ENCODE data around the gene PTPRO.

DNA sequence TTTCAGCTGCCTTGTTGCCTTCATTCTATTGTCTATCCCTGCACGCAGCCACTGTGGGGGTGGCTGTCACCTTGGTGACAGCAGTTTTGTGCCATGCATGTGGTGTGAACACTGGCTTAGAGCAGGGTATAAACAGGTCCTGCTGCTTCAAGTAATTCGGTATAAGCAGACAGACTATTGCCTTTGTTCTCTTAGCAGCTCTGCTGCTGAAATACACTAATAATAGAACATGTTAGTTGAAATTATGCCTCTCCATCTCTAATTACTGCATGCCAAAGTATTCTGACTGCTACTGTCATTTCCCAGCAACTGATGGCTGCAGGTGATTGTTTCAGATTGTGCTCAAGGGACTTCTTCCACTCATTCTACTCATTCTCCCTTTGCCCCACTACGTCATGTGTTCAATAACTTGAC is 34.6 kb downstream of the PTPRO start:
- TF ChIP-seq EZH2phosphoT487 (conservative IDR thresholded peaks at IDR 0.05; ENCODE audit: low read length): no peak
- TF ChIP-seq, protein P1, sequence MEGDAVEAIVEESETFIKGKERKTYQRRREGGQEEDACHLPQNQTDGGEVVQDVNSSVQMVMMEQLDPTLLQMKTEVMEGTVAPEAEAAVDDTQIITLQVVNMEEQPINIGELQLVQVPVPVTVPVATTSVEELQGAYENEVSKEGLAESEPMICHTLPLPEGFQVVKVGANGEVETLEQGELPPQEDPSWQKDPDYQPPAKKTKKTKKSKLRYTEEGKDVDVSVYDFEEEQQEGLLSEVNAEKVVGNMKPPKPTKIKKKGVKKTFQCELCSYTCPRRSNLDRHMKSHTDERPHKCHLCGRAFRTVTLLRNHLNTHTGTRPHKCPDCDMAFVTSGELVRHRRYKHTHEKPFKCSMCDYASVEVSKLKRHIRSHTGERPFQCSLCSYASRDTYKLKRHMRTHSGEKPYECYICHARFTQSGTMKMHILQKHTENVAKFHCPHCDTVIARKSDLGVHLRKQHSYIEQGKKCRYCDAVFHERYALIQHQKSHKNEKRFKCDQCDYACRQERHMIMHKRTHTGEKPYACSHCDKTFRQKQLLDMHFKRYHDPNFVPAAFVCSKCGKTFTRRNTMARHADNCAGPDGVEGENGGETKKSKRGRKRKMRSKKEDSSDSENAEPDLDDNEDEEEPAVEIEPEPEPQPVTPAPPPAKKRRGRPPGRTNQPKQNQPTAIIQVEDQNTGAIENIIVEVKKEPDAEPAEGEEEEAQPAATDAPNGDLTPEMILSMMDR (IDR thresholded peaks at IDR 0.05; ENCODE audit: insufficient read depth, low read length, poor library complexity, severe bottlenecking): no peak
